HCT116 (cell line): ENCODE data around the gene CACNG3. TPM values are rescaled to one million over a fixed set of nuclear protein-coding genes. Genes with fewer than 3 reads are reported as not detected.

Experiments
- ATAC-seq: fragments of 200-7000 bp; cut with Tn5 transposase; 2 replicates; pipeline ENCODE4 v1.9.1; 2020; ENCODE audit warnings: mild to moderate bottlenecking, moderate library complexity
- BruUV-seq: library from RNA; stranded (reverse); fragments of 400-500 nt; replicated peaks from 2 replicates; lab custom pipeline; 2021; lab: Mats Ljungman, UMichigan
- CTCF ChIA-PET: fragments of 300-600 bp; sonication (Branson Sonifier 250); formaldehyde crosslinking; loops from one replicate; lab custom pipeline; 2021; ENCODE audit warnings: antibody characterized with exemption; lab: Charles Lee
- POLR2A ChIA-PET: fragments of 300-600, 350-600 bp; sonication (Branson Sonifier 250); formaldehyde crosslinking; loops from one replicate; lab custom pipeline; 2021; ENCODE audit warnings: antibody characterized with exemption; lab: Charles Lee
- RAD21 ChIA-PET, 2 experiments: fragments of 300-600 bp; sonication (Branson Sonifier 250); formaldehyde crosslinking; loops; one replicate each; lab custom pipeline; 2023; ENCODE audit warnings: low total read pairs in 2 of 2; ENCODE audit not compliant: uncharacterized antibody in 2 of 2, unreplicated experiment in 2 of 2, low non-redundant PET in 1 of 2; lab: Charles Lee
- DNase-seq: peaks from one replicate; pipeline ENCODE4 v3.0.0-alpha.2; 2010; ENCODE audit warnings: low read depth, low spot score
- H2AFZ ChIP-seq: fragments of 200-600 bp; shearing (Covaris generic), sonication (generic); 2 replicates; pipeline ENCODE4 v1.6.1; 2017; ENCODE audit warnings: low read depth, mixed run types, mixed read lengths, antibody characterized with exemption, low read length; ENCODE audit not compliant: poor library complexity, severe bottlenecking
- H3K27ac ChIP-seq: 2 replicates; pipeline ENCODE4 v1.5.1; 2012; ENCODE audit warnings: low read depth, low read length
- H3K27me3 ChIP-seq: fragments of 200-600 bp; sonication (generic); 2 replicates; pipeline ENCODE4 v1.6.1; 2016; ENCODE audit warnings: mixed run types, low read length, mixed read lengths; ENCODE audit not compliant: insufficient read depth
- H3K36me3 ChIP-seq, 2 experiments: fragments of 200-500 bp in 1 of 2; fragments of 200-600 bp in 1 of 2; sonication (Bioruptor generic) in 1 of 2; sonication (generic) in 1 of 2; 2 replicates each; pipeline versions ENCODE4 v1.5.1 to v1.6.1; 2014 to 2016; ENCODE audit warnings: low read length in 2 of 2, inconsistent platforms in 1 of 2, mixed read lengths in 1 of 2, mixed run types in 1 of 2; ENCODE audit not compliant: insufficient read depth in 2 of 2, control insufficient read depth in 1 of 2
- H3K4me1 ChIP-seq, 2 experiments: fragments of 200-600 bp in 1 of 2; sonication (generic) in 1 of 2; 2 replicates each; pipeline versions ENCODE4 v1.5.1 to v1.6.1; 2012 to 2017; ENCODE audit warnings: low read length in 2 of 2, inconsistent platforms in 1 of 2, mild to moderate bottlenecking in 1 of 2, mixed read lengths in 1 of 2, mixed run types in 1 of 2, moderate library complexity in 1 of 2; ENCODE audit not compliant: insufficient read depth in 2 of 2, control insufficient read depth in 1 of 2
- H3K4me2 ChIP-seq: fragments of 200-600 bp; sonication (generic); 2 replicates; pipeline ENCODE4 v1.6.1; 2017; ENCODE audit warnings: mixed run types, low read length, mixed read lengths
- H3K4me3 ChIP-seq, 2 experiments: fragments of 200-600 bp in 1 of 2; sonication (generic) in 1 of 2; replicated peaks in 1 of 2; 2 replicates each; pipeline ENCODE4 v1.5.1; 2011 to 2016; ENCODE audit warnings: low read length in 2 of 2, control low read depth in 1 of 2, low read depth in 1 of 2, mild to moderate bottlenecking in 1 of 2, mixed read lengths in 1 of 2, mixed run types in 1 of 2
- H3K79me2 ChIP-seq: fragments of 200-600 bp; sonication (generic); 2 replicates; pipeline ENCODE4 v1.6.1; 2017; ENCODE audit warnings: mild to moderate bottlenecking, mixed run types, low read length, moderate library complexity, mixed read lengths; ENCODE audit not compliant: insufficient read depth
- H3K9ac ChIP-seq: fragments of 200-600 bp; sonication (generic); 2 replicates; pipeline ENCODE4 v1.6.1; 2016; ENCODE audit warnings: low read length, mixed read lengths
- H3K9me2 ChIP-seq: fragments of 200-600 bp; sonication (generic), shearing (Covaris generic); 2 replicates; pipeline ENCODE4 v1.6.1; 2017; ENCODE audit warnings: mixed run types, mild to moderate bottlenecking, moderate library complexity; ENCODE audit not compliant: insufficient read depth
- H3K9me3 ChIP-seq, 2 experiments: fragments of 200-500 bp in 1 of 2; fragments of 200-600 bp in 1 of 2; sonication (Bioruptor generic) in 1 of 2; sonication (generic) in 1 of 2; 2 replicates each; pipeline ENCODE4 v1.6.1; 2014 to 2017; ENCODE audit warnings: low read length in 2 of 2, mixed read lengths in 2 of 2, inconsistent platforms in 1 of 2, low read depth in 1 of 2, mild to moderate bottlenecking in 1 of 2, mixed run types in 1 of 2, moderate library complexity in 1 of 2; ENCODE audit not compliant: control insufficient read depth in 1 of 2, insufficient read depth in 1 of 2
- H4K20me1 ChIP-seq: fragments of 200-600 bp; sonication (generic), shearing (Covaris generic); 2 replicates; pipeline ENCODE4 v1.6.1; 2017; ENCODE audit warnings: mixed run types, mild to moderate bottlenecking, moderate library complexity; ENCODE audit not compliant: insufficient read depth
- CBX3 ChIP-seq: IDR thresholded peaks from 2 replicates; pipeline ENCODE4 v1.6.1; 2012; ENCODE audit warnings: low read depth
- CEBPB ChIP-seq: IDR thresholded peaks from 2 replicates; pipeline ENCODE4 v1.6.1; 2012; ENCODE audit warnings: low read depth
- CTCF ChIP-seq, 3 experiments: fragments of 200-600 bp in 1 of 3; sonication (generic) in 1 of 3; IDR thresholded peaks in 2 of 3; conservative IDR thresholded peaks in 1 of 3; 2 replicates each; pipeline ENCODE4 v1.5.1; 2012 to 2017; ENCODE audit warnings: low read depth in 2 of 3, low read length in 2 of 3, antibody characterized with exemption in 1 of 3, borderline replicate concordance in 1 of 3, control low read depth in 1 of 3, mild to moderate bottlenecking in 1 of 3, mixed read lengths in 1 of 3, mixed run types in 1 of 3, moderate library complexity in 1 of 3; ENCODE audit not compliant: insufficient read depth in 1 of 3
- EZH2 ChIP-seq: fragments of 200-600 bp; sonication (generic); IDR thresholded peaks from 2 replicates; pipeline ENCODE4 v1.6.1; 2017; ENCODE audit warnings: antibody characterized with exemption, mixed run types
- POLR2A ChIP-seq: IDR thresholded peaks from 2 replicates; pipeline ENCODE4 v1.7.0; 2011; ENCODE audit warnings: borderline replicate concordance; ENCODE audit not compliant: insufficient read depth, insufficient read length; ENCODE audit errors: extremely low read depth
- SP1 ChIP-seq: IDR thresholded peaks from 2 replicates; pipeline ENCODE4 v1.6.1; 2012; ENCODE audit warnings: low read depth
- ZNF274 ChIP-seq: fragments of 200-500 bp; sonication (Bioruptor generic); IDR thresholded peaks from 2 replicates; pipeline ENCODE4 v1.6.1; 2014; ENCODE audit warnings: mild to moderate bottlenecking, low read depth, low read length, inconsistent platforms
- intact Hi-C: fragments of 100-400 bp; cut with micrococcal nuclease; formaldehyde crosslinking; loops from 2 replicates; pipeline ENCODE4 v1.10.0; 2022
- total RNA-seq: library from RNA; stranded (reverse); gene quantifications from one replicate; pipeline ENCODE4 v1.2.1, GENCODE V29; 2021; ENCODE audit not compliant: unreplicated experiment

CACNG3 gene
- total RNA-seq, 1 experiment from 2014 or later = not detected

- Histone ChIP-seq H3K9me2 (no peaks in the 10 kb centered on the region), H3K27me3 (peaks cover 33% of the 10 kb centered on the region; the same call in 1 of the 2 replicates), H2AFZ (no peak overlapping the region), H3K9me3 (no peaks in the 10 kb centered on the region), H3K9ac (no peak overlapping the region), H4K20me1 (no peaks in the 10 kb centered on the region)
- ChIA-PET RAD21 (no interaction called here), CTCF (no interaction called here)
- no peak for DNase-seq
- no peak for TF ChIP-seq EZH2
- TF ChIP-seq SP1 = no peak
- no peak for TF ChIP-seq CBX3
- TF ChIP-seq ZNF274 = no peak
- TF ChIP-seq POLR2A = no peak
- TF ChIP-seq, all 23 proteins: peak for 0
- H3K4me2 ChIP-seq = no peak overlapping the region
- H3K4me1 ChIP-seq = no peaks in the 10 kb centered on the region
- no TSS peak for BruUV-seq
- no peak overlapping the region for H3K4me3 ChIP-seq
- no peak overlapping the region for H3K27ac ChIP-seq
- no peak for ATAC-seq
- POLR2A ChIA-PET = no interaction called here
- no peaks in the 10 kb centered on the region for H3K36me3 ChIP-seq
- intact Hi-C loops = no loop called here
- H3K79me2 ChIP-seq = no peaks in the 10 kb centered on the region
Observed at GRCh38 chr16:24272379-24272778, 16.2 kb downstream of the CACNG3 start.

- intact Hi-C loops = no loop called here
- H3K9me2 ChIP-seq = no peaks in the 10 kb centered on the region
- H3K79me2 ChIP-seq = no peaks in the 10 kb centered on the region
- no TSS peak for BruUV-seq
- no peak overlapping the region for H3K27ac ChIP-seq
- H4K20me1 ChIP-seq = no peaks in the 10 kb centered on the region
- no peak for DNase-seq
- no peaks in the 10 kb centered on the region for H3K9me3 ChIP-seq
- peak; percentile 43 for TF ChIP-seq CEBPB
- no peak for TF ChIP-seq CTCF (IDR thresholded peaks at IDR 0.05 in 2 of 3, conservative IDR thresholded peaks at IDR 0.05 in 1 of 3; ENCODE audit: borderline replicate concordance in 1 of 3, insufficient read depth in 1 of 3, low read depth in 2 of 3, low read length in 2 of 3)
- no peaks in the 10 kb centered on the region for H3K4me1 ChIP-seq
- no peak for ATAC-seq
- no peaks in the 10 kb centered on the region for H3K36me3 ChIP-seq
- ChIA-PET CTCF (no interaction called here), RAD21 (no interaction called here), POLR2A (no interaction called here)
- H3K9ac ChIP-seq = no peak overlapping the region
- peaks cover 34% of the 10 kb centered on the region; the same call in 1 of the 2 replicates for H3K27me3 ChIP-seq
- no peak overlapping the region for H3K4me3 ChIP-seq
- H2AFZ ChIP-seq = no peak overlapping the region
- H3K4me2 ChIP-seq = no peak overlapping the region
Observed at GRCh38 chr16:24273508-24274182, 17.5 kb downstream of the CACNG3 start.
